ENCODE measurements around the gene DSTN. TPM values are rescaled to one million over a fixed set of nuclear protein-coding genes. Genes with fewer than 3 reads are reported as not detected.

DSTN gene
- total and polyA plus RNA-seq, 9 of the 15 experiments (the other 6 are each of a cell fraction or from before 2014, with no cell fraction given), result 25.7 to 88.3 (median 61.0) TPM

DNA sequence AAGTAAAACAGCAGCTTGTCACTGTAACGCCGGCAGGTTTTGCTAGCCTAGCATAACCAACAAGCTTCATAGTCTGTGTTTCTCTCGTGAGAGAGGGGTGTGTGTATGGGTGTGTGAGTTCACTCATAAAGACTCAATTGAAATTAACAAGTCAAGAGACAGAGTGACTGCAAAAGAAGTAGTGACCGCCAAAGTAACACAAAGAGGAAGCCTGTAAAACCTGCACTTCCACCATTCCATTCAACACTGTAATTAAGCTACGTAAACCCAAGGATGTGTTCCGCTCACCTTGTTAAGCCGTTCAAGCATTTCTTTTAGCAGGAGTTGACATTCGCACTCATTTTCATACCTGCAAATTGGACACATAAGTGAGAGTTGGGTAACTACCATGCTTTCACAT lies 45.3 kb upstream of the DSTN start:
- Histone ChIP-seq H2AFZ (ENCODE audit: low read depth, low read length) (no peak overlapping the region), H3K27ac (ENCODE audit: extremely low read depth, low read depth, low read length) (no peak overlapping the region), H3K4me3 (no peak overlapping the region), H3K79me2 (ENCODE audit: control insufficient read depth, insufficient read depth, low read length) (no peaks in the 10 kb centered on the region), H3K4me2 (ENCODE audit: insufficient read depth, low read length) (no peak overlapping the region), H3K36me3 (ENCODE audit: control insufficient read depth, insufficient read depth, low read length) (no peaks in the 10 kb centered on the region), H3K9me3 (replicated peaks; ENCODE audit: control insufficient read depth, insufficient read depth, low read depth, low read length) (no peaks in the 10 kb centered on the region), H3K27me3 (ENCODE audit: control insufficient read depth in 2 of 2, insufficient read depth in 2 of 2, low read length in 2 of 2) (peaks cover 0 to 19% of the 10 kb centered on the region in 2 experiments; a peak in 2 of 5 replicates), H3K9me1 (ENCODE audit: control insufficient read depth, insufficient read depth, low read length) (no peaks in the 10 kb centered on the region), H4K20me1 (replicated peaks; ENCODE audit: control insufficient read depth, insufficient read depth, low read length) (no peaks in the 10 kb centered on the region), H3K9ac (ENCODE audit: insufficient read depth in 1 of 2, low read depth in 2 of 2, low read length in 2 of 2) (no peak overlapping the region), H3K4me1 (replicated peaks in 1 of 2; ENCODE audit: control insufficient read depth in 2 of 2, insufficient read depth in 2 of 2, low read length in 2 of 2) (no peaks in the 10 kb centered on the region)
- ATAC-seq (no peak), DNase-seq (ENCODE audit: extremely low read depth in 1 of 4, low spot score in 3 of 4) (no peak), FAIRE-seq (no peak)
- no TSS peak for BruUV-seq (replicated peaks)
- intact Hi-C loops (cut with micrococcal nuclease), result no loop called here
- ChIA-PET CTCF (ENCODE audit: low intra/inter-chr PET ratio) (no interaction called here), POLR2A (interaction anchor here (0.6 kb wide), 1 partner anchor 26 kb away, joined by 3 read pairs; no protein-coding TSS in a partner anchor)
- TF ChIP-seq, protein P1, sequence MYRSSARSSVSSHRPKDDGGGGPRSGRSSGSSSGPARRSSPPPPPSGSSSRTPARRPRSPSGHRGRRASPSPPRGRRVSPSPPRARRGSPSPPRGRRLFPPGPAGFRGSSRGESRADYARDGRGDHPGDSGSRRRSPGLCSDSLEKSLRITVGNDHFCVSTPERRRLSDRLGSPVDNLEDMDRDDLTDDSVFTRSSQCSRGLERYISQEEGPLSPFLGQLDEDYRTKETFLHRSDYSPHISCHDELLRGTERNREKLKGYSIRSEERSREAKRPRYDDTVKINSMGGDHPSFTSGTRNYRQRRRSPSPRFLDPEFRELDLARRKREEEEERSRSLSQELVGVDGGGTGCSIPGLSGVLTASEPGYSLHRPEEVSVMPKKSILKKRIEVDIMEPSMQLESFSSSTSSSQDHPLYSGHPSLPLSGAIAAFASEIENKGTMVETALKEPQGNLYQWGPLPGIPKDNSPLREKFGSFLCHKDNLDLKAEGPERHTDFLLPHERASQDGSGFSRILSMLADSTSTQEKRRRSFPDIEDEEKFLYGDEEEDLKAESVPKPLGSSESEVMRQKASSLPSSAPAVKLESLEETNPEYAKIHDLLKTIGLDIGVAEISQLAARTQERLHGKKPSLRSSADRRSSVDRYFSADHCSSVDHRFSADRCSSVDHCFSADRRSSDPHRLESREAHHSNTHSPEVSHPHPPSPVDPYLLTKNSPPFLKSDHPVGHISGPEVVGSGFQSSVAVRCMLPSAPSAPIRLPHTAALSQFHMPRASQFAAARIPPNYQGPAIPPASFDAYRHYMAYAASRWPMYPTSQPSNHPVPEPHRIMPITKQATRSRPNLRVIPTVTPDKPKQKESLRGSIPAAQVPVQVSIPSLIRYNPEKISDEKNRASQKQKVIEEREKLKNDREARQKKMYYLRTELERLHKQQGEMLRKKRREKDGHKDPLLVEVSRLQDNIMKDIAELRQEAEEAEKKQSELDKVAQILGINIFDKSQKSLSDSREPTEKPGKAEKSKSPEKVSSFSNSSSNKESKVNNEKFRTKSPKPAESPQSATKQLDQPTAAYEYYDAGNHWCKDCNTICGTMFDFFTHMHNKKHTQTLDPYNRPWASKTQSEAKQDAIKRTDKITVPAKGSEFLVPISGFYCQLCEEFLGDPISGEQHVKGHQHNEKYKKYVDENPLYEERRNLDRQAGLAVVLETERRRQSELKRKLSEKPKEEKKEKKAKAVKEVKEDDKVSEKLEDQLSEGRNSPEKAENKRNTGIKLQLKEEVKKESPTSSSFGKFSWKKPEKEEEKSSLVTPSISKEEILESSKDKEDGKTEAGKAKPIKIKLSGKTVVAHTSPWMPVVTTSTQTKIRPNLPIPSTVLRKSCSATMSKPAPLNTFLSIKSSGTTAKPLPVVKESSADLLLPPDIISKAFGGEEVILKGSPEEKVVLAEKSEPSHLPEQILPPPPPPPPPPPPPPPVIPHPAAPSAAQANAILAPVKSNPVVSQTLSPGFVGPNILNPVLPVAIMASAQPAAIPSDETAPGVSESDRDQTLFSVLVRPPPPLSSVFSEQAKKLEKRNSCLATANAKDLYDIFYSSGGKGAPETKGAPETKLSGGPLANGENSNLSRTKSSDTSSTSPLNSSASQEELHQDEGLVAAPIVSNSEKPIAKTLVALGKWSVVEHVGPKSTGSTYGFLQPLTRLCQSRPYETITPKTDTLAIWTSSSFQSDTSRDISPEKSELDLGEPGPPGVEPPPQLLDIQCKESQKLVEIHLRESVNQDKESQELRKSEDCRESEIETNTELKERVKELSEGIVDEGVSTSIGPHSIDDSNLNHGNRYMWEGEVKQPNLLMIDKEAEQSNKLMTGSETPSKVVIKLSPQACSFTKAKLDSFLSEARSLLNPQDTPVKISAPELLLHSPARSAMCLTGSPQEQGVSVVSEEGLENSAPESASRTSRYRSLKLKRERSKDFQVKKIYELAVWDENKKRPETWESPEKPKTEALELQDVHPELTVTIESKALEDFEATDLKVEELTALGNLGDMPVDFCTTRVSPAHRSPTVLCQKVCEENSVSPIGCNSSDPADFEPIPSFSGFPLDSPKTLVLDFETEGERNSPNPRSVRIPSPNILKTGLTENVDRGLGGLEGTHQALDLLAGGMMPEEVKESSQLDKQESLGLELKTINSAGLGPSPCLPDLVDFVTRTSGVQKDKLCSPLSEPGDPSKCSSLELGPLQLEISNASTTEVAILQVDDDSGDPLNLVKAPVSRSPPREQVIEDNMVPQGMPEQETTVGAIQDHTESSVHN (IDR thresholded peaks at IDR 0.05; ENCODE audit: borderline replicate concordance in 1 of 2, low read depth in 1 of 2), result no peak
- TF ChIP-seq CAMTA2 (CRISPR knock-in tag; conservative IDR thresholded peaks at IDR 0.05) (no peak), FOXA1 (IDR thresholded peaks at IDR 0.05; ENCODE audit: borderline replicate concordance) (no peak), ZC3H4 (CRISPR knock-in tag; IDR thresholded peaks at IDR 0.05; ENCODE audit: borderline replicate concordance) (no peak), ZNF140 (CRISPR knock-in tag; IDR thresholded peaks at IDR 0.05) (no peak)
- in situ Hi-C loops (cut with MboI), result loop anchor here (25.0 kb wide), 1 partner anchor 763 kb away; the partner anchor contains the start of gene ZNF133
- WGBS (ENCODE audit: insufficient coverage, low coverage, missing lambda C conversion rate), result 19% methylated on average over 8 of the region's 8 CpGs
